Stimulated activated CD4-positive, alpha-beta T cell treated with anti-CD3 and anti-CD28 coated beads, Interleukin-4, amount 100 ng/mL, for 4 hours (primary cell): ENCODE results near the gene B9D2.
"Not testable (repeated sequence)": the region's sequence is repeated elsewhere in the genome, so short reads cannot be mapped to it uniquely, and the experiment has no call there.

Experiments used
- DNase-seq, 2 experiments: peaks; one replicate each; pipeline ENCODE4 v3.0.0-alpha.2; 2020

The B9D2 gene

DNA sequence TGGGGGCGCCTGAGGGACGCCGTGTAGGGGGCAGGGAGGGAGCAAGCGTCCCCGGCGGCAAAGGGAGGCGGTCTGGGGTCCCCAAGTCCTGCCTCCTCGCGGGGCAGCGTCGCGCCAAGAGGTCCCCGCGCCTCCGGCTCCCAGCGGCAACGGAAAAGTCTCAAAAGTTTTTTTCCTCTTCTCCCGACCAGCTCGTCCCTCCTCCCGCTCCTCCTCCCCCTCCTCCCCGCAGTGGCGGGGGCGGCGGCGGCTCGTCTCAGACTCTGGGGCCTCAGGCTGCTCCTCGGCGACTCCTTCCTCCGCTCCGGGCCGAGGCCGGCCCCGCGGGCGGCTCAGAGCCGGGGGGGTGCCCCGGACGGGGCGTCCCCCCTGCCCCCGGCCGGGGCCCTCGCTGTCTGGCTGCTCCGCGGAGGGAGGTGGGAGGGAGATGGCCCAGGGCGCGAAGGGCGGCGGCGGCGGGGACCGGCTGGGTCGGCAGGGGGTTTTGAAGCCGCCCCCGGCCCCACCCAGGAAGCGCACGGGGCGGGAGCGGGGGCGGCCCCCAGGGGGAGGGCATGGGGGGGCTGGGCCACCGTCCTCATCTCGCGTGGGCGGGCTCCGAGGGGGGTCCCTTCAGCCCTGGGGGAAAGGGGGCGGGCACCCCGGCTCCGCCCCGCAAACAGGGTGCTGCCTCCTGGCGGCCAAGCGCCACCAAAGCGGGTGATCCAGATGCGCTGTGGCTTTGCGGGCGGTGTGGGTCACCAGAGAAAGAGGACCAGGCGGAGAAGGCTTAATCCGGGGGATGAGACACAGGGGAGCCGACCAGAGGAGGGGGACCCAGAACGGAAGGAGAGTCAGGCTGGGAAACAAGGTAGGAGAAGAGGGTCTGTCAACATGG, 10.2 kb downstream of the B9D2 start, which contains the start of gene TGFB1:
TGFB1 (minus strand) TSS at position 457 of the 877 bp plus-strand sequence. CDS start 878 bp downstream, outside the sequence.
- DNase-seq: peak; percentile 94

GRCh38 chr19:41352609-41353465, 11.1 kb downstream of the B9D2 start:
- DNase-seq: peak; percentile 76 to 78

DNA sequence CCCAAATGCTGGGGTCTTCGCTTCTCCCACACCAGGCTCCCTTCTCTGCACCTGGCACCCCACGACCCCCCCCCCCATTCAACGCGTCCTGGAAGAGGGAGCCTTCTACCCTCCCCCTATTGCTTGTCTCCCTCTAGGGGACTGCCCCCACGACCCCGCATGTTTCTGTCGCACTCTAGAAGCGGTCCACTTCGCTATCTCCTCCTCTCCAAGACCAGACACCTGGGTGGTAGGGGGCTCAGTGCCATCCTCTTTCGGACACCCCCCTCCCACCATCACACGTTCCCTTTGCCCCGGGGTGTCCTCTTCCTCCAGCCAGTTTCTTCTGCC, 11.7 kb downstream of the B9D2 start:
- no peak for DNase-seq

DNA sequence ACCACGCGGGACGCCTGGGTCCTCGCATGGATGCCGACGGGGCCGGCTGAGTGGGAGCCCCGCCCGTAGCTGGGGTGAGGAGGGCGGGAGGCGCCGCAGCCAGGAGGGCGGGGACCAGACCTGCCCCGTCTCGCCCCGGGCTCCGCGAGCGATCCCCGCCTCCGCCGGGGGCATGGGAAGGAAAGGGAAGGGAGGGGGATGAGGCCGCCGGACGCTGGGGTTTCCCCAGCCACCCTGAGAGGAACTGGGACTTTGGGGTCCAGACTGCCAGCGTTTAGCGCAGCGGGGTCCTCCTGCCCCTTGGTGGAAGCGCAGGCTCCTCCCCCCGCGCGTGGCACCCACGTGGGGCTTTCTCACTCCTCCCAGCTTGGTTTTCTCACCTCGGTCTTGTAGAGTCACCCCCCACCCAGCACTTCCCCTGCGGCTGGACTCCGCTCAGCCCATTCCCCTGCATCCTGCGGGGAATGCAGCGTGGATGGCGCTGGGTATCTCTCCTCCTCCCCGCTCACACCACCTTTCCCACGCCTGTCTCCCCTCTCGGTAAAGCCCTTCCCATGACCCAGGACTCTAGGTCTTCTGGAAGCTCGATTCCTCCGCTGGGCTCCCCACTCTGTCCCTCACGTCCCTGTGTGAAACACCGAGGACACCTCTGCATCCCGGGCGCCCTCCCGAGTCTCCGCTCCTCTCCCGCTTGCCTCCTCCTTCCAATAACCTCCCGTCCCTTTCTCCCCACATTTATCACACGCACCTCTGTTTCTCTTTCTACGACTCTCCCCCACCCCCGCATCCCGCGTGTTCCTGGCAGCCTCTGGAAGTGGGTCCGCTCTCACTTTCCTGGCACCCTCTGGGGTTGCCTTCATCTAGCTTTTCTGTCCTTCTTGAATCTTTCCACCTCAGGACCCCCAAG, 12.4 kb downstream of the B9D2 start:
- peak; percentile 74 to 87 for DNase-seq

DNA sequence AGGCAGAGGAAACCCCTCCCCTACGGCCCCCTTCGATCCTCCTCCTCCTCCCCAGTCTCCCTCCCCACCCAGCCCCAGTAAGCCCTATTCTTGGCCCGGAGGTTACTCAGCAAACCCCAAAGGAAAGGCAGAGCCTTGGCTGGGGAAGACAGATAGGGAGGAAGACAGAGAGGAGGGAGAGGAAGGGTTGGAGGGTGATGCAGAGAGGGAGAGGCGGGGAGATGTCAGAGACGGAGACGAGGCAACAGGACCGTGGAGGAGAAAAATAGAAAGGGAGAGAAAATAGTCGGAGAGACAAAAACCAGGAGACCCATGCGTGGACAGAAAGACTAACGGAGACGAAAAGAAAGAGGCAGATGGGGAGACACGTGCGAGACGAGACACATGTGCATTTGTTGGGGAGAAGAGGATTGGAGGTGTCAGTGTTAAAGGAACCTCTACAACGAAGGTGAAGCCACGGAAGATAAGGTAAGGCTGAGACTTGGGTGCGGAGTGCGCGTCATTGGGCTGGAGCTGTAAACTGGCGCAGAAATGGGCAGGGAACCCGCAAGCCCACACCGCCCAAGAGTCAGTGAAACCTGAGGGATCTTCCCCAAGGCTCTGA, 13.1 kb downstream of the B9D2 start:
- no peak for DNase-seq

DNA sequence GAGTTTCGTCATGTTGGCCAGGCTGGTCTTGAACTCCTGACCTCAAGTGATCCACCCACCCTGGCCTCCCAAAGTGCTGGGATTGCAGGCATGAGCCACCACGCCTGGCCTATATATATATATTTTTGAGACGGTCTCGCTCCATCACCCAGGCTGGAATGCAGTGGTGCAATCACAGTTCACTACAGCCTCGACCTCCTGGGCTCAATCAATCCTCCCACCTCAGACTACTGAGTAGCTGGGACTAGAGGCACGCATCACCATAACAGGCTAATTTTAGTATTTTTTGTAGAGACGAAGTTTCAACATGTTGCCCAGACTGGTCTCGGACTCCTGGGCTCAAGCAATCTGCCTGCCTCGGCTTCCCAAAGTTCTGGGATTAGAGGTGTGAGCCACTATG, 17.0 kb downstream of the B9D2 start:
- not testable (repeated sequence) for DNase-seq

GRCh38 chr19:41344162-41344561, 19.8 kb downstream of the B9D2 start:
- DNase-seq: no peak

GRCh38 chr19:41341669-41342490, 22.1 kb downstream of the B9D2 start:
- no peak for DNase-seq

DNA sequence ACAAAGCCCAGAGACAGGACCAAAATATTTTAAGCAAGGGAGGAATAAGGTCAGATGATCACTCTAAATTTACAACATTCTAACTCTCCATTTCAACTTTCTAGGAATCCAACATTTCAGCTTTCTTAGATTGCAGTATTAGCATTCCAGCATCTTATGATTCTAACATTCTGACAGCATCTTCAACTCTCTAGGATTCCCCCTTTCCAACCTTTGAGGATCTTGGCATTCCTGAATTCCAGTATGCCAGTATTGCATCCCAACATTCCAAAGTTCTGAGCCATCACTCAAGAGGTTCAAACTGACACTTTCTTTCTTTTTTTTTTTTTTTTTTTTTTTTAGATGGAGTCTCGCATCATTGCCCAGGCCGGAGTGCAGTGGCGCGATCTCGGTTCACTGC, 24.0 kb downstream of the B9D2 start:
- no peak for DNase-seq

DNA sequence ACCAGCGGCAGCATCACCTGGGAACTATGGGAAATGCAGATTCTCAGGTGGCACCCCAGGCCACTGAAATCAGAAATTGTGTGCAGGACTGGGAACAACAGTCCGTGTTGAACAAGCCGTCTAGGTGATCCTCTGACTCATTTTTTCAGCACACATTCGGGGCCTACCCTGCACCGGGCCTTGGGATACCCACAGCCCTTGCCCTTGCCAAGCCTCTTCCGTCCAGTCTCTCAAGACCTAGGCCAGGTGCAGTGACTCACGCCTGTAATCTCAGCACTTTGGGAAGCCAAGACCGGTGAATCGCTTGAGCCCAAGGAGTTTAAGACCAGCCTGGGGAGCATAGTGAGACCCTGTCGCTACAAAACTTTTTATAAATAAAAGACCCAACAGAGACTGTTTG, 28.5 kb downstream of the B9D2 start:
- no peak for DNase-seq

DNA sequence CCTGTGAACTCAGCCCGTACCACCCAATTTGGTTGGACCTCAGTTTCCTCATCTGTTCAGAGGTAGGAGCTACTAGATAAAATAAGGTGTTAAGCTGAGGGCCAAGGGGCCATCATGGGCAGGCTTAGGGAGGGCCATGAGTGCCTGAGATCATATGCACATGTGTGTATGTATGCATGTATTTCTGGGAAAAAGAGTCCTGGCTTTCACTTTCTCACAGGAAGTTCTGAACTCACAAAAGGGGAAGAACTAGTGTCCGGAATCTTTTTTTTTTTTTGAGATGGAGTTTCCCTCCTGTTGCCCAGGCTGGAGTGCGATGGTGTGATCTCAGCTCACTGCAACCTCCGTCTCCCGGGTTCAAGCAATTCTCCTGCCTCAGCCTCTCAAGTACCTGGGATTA, 29.2 kb downstream of the B9D2 start:
- no peak for DNase-seq

DNA sequence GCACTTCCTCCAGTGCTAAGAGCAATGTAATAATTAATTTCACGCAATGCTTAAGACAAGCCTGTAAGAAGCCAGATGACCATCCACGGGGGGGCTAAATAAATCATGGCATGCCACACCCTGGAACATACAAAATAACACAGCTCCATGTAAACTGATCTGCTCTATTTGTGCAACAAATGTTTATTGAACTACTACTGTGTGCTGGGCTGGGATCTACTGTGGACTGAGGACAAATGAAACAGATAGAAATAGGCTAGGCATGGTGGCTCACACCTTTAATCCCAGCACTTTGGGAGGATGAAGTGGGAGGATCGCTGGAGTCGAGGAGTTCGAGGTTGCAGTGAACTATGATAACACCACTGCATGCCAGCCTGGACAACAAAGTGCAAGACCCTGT, 31.5 kb downstream of the B9D2 start:
- DNase-seq: no peak

GRCh38 chr19:41332000-41332399, 31.9 kb downstream of the B9D2 start:
- DNase-seq: no peak

DNA sequence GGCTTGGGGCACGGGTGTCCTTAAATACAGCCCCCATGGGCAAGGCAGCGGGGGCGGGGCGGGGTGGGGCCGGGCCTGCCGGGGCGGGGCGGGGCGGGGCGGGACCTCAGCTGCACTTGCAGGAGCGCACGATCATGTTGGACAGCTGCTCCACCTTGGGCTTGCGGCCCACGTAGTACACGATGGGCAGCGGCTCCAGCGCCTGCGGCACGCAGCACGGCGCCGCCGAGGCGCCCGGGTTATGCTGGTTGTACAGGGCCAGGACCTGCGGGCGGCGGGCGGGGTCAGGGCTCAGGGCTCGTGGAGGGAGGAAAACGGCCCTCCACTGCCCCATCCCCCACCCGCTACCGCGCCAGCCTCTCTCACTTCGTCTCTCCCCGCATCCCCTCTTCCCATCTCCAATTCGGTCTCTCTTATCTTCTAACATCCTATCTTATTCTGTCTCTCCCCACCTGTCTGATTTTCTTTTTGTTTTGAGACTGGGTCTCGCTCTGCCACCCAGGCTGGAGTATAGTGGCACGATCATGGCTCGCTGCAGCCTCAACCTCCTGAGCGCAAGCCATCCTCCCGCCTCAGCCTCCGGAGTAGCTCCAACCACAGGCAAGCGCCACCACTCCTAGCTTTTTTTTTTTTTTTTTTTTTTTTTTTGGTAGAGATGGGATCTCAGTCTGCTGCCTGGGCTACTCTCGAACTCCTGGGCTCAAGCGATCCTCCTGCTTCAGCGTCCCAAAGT, 32.8 kb downstream of the B9D2 start:
- DNase-seq: no peak

GRCh38 chr19:41330481-41330880, 33.5 kb downstream of the B9D2 start:
- DNase-seq: no peak

- no peak for DNase-seq
Measured at GRCh38 chr19:41328842-41329225, 35.1 kb downstream of the B9D2 start.

GRCh38 chr19:41328157-41328841, 35.6 kb downstream of the B9D2 start:
- no peak for DNase-seq

DNA sequence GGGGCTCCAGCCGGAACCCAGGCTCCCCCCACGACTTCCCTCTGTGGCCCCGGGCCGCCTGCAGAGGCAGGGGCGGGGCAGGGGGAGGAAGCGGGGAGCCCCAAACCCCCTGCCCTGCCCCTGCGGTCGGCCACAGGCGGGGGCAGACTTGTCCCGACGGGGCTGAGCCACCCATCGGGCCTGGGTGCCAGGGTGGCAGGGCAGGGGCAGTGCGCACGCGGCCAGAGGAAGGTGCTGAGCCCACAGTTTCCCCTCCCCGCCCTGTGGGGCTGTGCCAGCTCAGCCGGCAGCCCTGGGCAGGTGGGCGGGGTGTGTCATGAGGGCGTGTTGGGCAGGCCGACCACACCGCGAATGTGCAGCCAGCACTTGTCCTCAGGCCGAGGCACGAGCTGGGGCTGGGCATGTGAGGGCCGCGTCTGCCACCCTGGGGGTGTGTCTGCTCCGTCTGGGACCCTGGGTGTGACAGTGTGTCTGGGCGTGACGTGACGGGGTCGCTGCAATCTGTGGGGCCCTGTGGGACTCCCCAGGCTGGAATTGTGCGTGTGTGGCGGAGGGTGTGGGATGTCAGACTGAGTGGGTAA, 36.3 kb downstream of the B9D2 start:
- peak; percentile 80 to 86 for DNase-seq

- no peak for DNase-seq
Measured at GRCh38 chr19:41327076-41327575, 36.8 kb downstream of the B9D2 start.
